HEK293 (cell line): ENCODE data around the gene ICOSLG.
A peak's percentile ranks its signal among the peaks of the same experiment; 100 is the strongest.

Experiments
- GFI1B ChIP-seq: fragments of 450-650 bp; formaldehyde crosslinking; IDR thresholded peaks from 2 replicates; pipeline ENCODE4 v1.5.1; 2016; ENCODE audit warnings: missing biosample characterization, missing genetic modification characterization
- INSM2 ChIP-seq: fragments of 450-650 bp; formaldehyde crosslinking; IDR thresholded peaks from 2 replicates; pipeline ENCODE4 v1.5.1; 2016; ENCODE audit warnings: missing biosample characterization, missing genetic modification characterization
- OVOL3 ChIP-seq: fragments of 450-650 bp; formaldehyde crosslinking; IDR thresholded peaks from 2 replicates; pipeline ENCODE4 v1.5.1; 2016; ENCODE audit warnings: missing biosample characterization, missing genetic modification characterization
- PATZ1 ChIP-seq: fragments of 450-650 bp; formaldehyde crosslinking; IDR thresholded peaks from 2 replicates; pipeline ENCODE4 v1.5.1; 2016; ENCODE audit warnings: missing biosample characterization, missing genetic modification characterization
- PRDM10 ChIP-seq: fragments of 450-650 bp; formaldehyde crosslinking; IDR thresholded peaks from 2 replicates; pipeline ENCODE4 v1.5.1; 2016; ENCODE audit warnings: missing biosample characterization, missing genetic modification characterization
- SP2 ChIP-seq: fragments of 450-650 bp; formaldehyde crosslinking; IDR thresholded peaks from 2 replicates; pipeline ENCODE4 v1.5.1; 2016; ENCODE audit warnings: missing biosample characterization, missing genetic modification characterization
- ZFP3 ChIP-seq: fragments of 450-650 bp; formaldehyde crosslinking; IDR thresholded peaks from 2 replicates; pipeline ENCODE4 v1.5.1; 2016; ENCODE audit warnings: low read depth, missing biosample characterization, missing genetic modification characterization
- ZNF138 ChIP-seq: fragments of 450-650 bp; formaldehyde crosslinking; IDR thresholded peaks from 2 replicates; pipeline ENCODE4 v1.5.1; 2016; ENCODE audit warnings: missing biosample characterization, missing genetic modification characterization, borderline replicate concordance
- ZNF184 ChIP-seq: fragments of 450-650 bp; IDR thresholded peaks from 2 replicates; pipeline ENCODE4 v1.5.1; 2018; ENCODE audit warnings: missing biosample characterization, mild to moderate bottlenecking, missing genetic modification characterization
- ZNF214 ChIP-seq: fragments of 450-650 bp; formaldehyde crosslinking; IDR thresholded peaks from 2 replicates; pipeline ENCODE4 v1.5.1; 2017; ENCODE audit warnings: missing biosample characterization, mild to moderate bottlenecking, missing genetic modification characterization, borderline replicate concordance
- ZNF26 ChIP-seq: fragments of 450-650 bp; formaldehyde crosslinking; IDR thresholded peaks from 2 replicates; pipeline ENCODE4 v1.5.1; 2016; ENCODE audit warnings: missing biosample characterization, missing genetic modification characterization
- ZNF292 ChIP-seq: fragments of 450-650 bp; formaldehyde crosslinking; IDR thresholded peaks from 2 replicates; pipeline ENCODE4 v1.5.1; 2016; ENCODE audit warnings: low read depth, missing biosample characterization, missing genetic modification characterization, borderline replicate concordance
- ZNF426 ChIP-seq: fragments of 450-650 bp; formaldehyde crosslinking; IDR thresholded peaks from 2 replicates; pipeline ENCODE4 v1.5.1; 2017; ENCODE audit warnings: missing biosample characterization, missing genetic modification characterization, mild to moderate bottlenecking, inconsistent platforms, moderate library complexity
- ZNF48 ChIP-seq: fragments of 450-650 bp; formaldehyde crosslinking; IDR thresholded peaks from 2 replicates; pipeline ENCODE4 v1.5.1; 2016; ENCODE audit warnings: missing biosample characterization, missing genetic modification characterization
- ZNF529 ChIP-seq: fragments of 450-650 bp; formaldehyde crosslinking; IDR thresholded peaks from 2 replicates; pipeline ENCODE4 v1.5.1; 2017; ENCODE audit warnings: missing genetic modification characterization, missing biosample characterization; ENCODE audit not compliant: insufficient replicate concordance
- ZNF626 ChIP-seq: fragments of 450-650 bp; sonication (Bioruptor Pico); formaldehyde crosslinking; IDR thresholded peaks from 2 replicates; pipeline ENCODE4 v1.5.1; 2018; ENCODE audit warnings: missing biosample characterization, missing genetic modification characterization, inconsistent platforms
- ZNF677 ChIP-seq: fragments of 450-650 bp; IDR thresholded peaks from 2 replicates; pipeline ENCODE4 v1.5.0; 2018; ENCODE audit warnings: missing biosample characterization, mild to moderate bottlenecking, missing genetic modification characterization, moderate library complexity
- ZNF768 ChIP-seq: fragments of 450-650 bp; formaldehyde crosslinking; IDR thresholded peaks from 2 replicates; pipeline ENCODE4 v1.5.1; 2018; ENCODE audit warnings: missing biosample characterization, mild to moderate bottlenecking, missing genetic modification characterization
- ZNF830 ChIP-seq: fragments of 450-650 bp; IDR thresholded peaks from 2 replicates; pipeline ENCODE4 v1.5.0; 2018; ENCODE audit warnings: missing biosample characterization, missing genetic modification characterization, low read depth, mild to moderate bottlenecking, moderate library complexity
- TF ChIP-seq, protein P1 (sequence below): fragments of 450-650 bp; formaldehyde crosslinking; IDR thresholded peaks from 2 replicates; pipeline ENCODE4 v1.5.1; 2016; ENCODE audit warnings: missing biosample characterization, missing genetic modification characterization, borderline replicate concordance
- TF ChIP-seq, protein P2 (sequence below): fragments of 450-650 bp; IDR thresholded peaks from 2 replicates; pipeline ENCODE4 v1.5.1; 2018; ENCODE audit warnings: missing biosample characterization, missing genetic modification characterization

The ICOSLG gene

GRCh38 chr21:44263221-44263760 is 22.5 kb upstream of the ICOSLG start (continued):
- TF ChIP-seq ZNF26 (tag by site-specific recombination): no peak
- TF ChIP-seq ZNF138: no peak
- no peak for TF ChIP-seq ZNF184 (tag by site-specific recombination)
- no peak for TF ChIP-seq ZNF426 (tag by site-specific recombination)
- no peak for TF ChIP-seq OVOL3 (tag by site-specific recombination)
- no peak for TF ChIP-seq ZNF768 (tag by site-specific recombination)
- TF ChIP-seq, protein P1, sequence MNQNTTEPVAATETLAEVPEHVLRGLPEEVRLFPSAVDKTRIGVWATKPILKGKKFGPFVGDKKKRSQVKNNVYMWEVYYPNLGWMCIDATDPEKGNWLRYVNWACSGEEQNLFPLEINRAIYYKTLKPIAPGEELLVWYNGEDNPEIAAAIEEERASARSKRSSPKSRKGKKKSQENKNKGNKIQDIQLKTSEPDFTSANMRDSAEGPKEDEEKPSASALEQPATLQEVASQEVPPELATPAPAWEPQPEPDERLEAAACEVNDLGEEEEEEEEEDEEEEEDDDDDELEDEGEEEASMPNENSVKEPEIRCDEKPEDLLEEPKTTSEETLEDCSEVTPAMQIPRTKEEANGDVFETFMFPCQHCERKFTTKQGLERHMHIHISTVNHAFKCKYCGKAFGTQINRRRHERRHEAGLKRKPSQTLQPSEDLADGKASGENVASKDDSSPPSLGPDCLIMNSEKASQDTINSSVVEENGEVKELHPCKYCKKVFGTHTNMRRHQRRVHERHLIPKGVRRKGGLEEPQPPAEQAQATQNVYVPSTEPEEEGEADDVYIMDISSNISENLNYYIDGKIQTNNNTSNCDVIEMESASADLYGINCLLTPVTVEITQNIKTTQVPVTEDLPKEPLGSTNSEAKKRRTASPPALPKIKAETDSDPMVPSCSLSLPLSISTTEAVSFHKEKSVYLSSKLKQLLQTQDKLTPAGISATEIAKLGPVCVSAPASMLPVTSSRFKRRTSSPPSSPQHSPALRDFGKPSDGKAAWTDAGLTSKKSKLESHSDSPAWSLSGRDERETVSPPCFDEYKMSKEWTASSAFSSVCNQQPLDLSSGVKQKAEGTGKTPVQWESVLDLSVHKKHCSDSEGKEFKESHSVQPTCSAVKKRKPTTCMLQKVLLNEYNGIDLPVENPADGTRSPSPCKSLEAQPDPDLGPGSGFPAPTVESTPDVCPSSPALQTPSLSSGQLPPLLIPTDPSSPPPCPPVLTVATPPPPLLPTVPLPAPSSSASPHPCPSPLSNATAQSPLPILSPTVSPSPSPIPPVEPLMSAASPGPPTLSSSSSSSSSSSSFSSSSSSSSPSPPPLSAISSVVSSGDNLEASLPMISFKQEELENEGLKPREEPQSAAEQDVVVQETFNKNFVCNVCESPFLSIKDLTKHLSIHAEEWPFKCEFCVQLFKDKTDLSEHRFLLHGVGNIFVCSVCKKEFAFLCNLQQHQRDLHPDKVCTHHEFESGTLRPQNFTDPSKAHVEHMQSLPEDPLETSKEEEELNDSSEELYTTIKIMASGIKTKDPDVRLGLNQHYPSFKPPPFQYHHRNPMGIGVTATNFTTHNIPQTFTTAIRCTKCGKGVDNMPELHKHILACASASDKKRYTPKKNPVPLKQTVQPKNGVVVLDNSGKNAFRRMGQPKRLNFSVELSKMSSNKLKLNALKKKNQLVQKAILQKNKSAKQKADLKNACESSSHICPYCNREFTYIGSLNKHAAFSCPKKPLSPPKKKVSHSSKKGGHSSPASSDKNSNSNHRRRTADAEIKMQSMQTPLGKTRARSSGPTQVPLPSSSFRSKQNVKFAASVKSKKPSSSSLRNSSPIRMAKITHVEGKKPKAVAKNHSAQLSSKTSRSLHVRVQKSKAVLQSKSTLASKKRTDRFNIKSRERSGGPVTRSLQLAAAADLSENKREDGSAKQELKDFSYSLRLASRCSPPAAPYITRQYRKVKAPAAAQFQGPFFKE (tag by site-specific recombination): no peak
- TF ChIP-seq INSM2 (tag by site-specific recombination): no peak
- no peak for TF ChIP-seq ZNF529 (tag by site-specific recombination)
- no peak for TF ChIP-seq SP2 (tag by site-specific recombination)
- no peak for TF ChIP-seq GFI1B (tag by site-specific recombination)
- TF ChIP-seq ZNF626 (tag by site-specific recombination): no peak
- TF ChIP-seq ZNF677: no peak
- TF ChIP-seq PRDM10 (tag by site-specific recombination): peak; percentile 70; the same call in 1 of the 2 replicates
- no peak for TF ChIP-seq ZNF214 (tag by site-specific recombination)
- no peak for TF ChIP-seq ZNF830 (tag by site-specific recombination)
- no peak for TF ChIP-seq ZNF48 (tag by site-specific recombination)
- no peak for TF ChIP-seq ZFP3 (tag by site-specific recombination)
- no peak for TF ChIP-seq ZNF292 (tag by site-specific recombination)
- TF ChIP-seq PATZ1: 0 out of 2 replicates have a peak, but pooled peaks have one; percentile 40
- TF ChIP-seq, protein P2, sequence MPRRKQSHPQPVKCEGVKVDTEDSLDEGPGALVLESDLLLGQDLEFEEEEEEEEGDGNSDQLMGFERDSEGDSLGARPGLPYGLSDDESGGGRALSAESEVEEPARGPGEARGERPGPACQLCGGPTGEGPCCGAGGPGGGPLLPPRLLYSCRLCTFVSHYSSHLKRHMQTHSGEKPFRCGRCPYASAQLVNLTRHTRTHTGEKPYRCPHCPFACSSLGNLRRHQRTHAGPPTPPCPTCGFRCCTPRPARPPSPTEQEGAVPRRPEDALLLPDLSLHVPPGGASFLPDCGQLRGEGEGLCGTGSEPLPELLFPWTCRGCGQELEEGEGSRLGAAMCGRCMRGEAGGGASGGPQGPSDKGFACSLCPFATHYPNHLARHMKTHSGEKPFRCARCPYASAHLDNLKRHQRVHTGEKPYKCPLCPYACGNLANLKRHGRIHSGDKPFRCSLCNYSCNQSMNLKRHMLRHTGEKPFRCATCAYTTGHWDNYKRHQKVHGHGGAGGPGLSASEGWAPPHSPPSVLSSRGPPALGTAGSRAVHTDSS (tag by site-specific recombination): no peak
